Stomach (tissue), 4 donors: Measurements from ENCODE around the gene RNF135.
"Not testable (repeated sequence)": the region's sequence is repeated elsewhere in the genome, so short reads cannot be mapped to it uniquely, and the experiment has no call there.

Source experiments
- CTCF ChIP-seq, 7 experiments: fragments of 450-650 bp in 4 of 7; fragments of 200-600 bp in 3 of 7; sonication (generic) in 3 of 7; IDR thresholded peaks; one replicate each; pipeline ENCODE4 v1.5.1; 2016 to 2019; ENCODE audit warnings: antibody characterized with exemption in 7 of 7, control low read depth in 2 of 7, mild to moderate bottlenecking in 1 of 7
- EP300 ChIP-seq: sonication (generic); formaldehyde crosslinking; IDR thresholded peaks from one replicate; pipeline ENCODE4 v1.6.1; 2017; ENCODE audit warnings: antibody characterized with exemption
- POLR2A ChIP-seq, 4 donors: fragments of 450-650 bp; IDR thresholded peaks; one replicate each; pipeline ENCODE4 v1.6.1; 2016; ENCODE audit warnings: antibody characterized with exemption in 4 of 4, control low read depth in 2 of 4, mild to moderate bottlenecking in 1 of 4, moderate library complexity in 1 of 4

DNA sequence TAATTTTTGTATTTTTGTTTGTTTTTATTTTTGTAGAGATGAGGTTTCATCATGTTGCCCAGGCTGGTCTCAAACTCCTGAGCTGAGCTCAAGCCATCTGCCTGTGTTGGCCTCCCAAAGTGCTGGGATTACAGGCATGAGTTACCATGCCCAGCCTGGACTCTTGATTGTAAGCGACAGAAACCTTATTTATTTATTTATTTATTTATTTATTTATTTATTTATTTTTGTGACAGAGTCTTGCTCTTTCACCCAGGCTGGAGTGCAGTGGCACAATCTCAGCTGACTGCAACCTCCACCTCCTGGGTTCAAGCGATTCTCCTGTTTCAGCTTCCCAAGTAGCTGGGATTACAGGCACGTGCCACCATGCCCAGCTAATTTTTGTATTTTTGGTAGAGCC lies 41.0 kb upstream of the RNF135 start:
- not testable (repeated sequence) for TF ChIP-seq POLR2A (IDR thresholded peaks at IDR 0.05); CTCF (IDR thresholded peaks at IDR 0.05); EP300
